ENCODE measurements around the gene POU5F2.

GRCh38 chr5:93756372-93756771 lies 15.0 kb upstream of the POU5F2 start:
- TF ChIP-seq POLR2A (IDR thresholded peaks at IDR 0.05; ENCODE audit: low read depth, low read length) (no peak), MAFK (IDR thresholded peaks at IDR 0.05; ENCODE audit: low read depth, low read length) (no peak), RAD21 (IDR thresholded peaks at IDR 0.05; ENCODE audit: low read length) (no peak)

Measured in IMR-90 (cell line).